B cell (primary cell): ENCODE data around the gene TSSK6. TPM values are rescaled to one million over a fixed set of nuclear protein-coding genes. Genes with fewer than 3 reads are reported as not detected.

Source experiments
- ATAC-seq: fragments of 200-7000 bp; cut with Tn5 transposase; one replicate; pipeline ENCODE4 v1.10.0; 2021; ENCODE audit warnings: low read depth, mild to moderate bottlenecking, moderate number of reproducible peaks, moderate library complexity
- CTCF ChIA-PET: fragments of 350-600 bp; sonication (Branson Sonifier 250); formaldehyde crosslinking; loops from one replicate; lab custom pipeline; 2021; ENCODE audit warnings: antibody characterized with exemption, inconsistent platforms; lab: Charles Lee
- POLR2A ChIA-PET: fragments of 350-600 bp; sonication (Branson Sonifier 250); formaldehyde crosslinking; loops from one replicate; lab custom pipeline; 2021; ENCODE audit warnings: antibody characterized with exemption; lab: Charles Lee
- DNase-seq: peaks from one replicate; pipeline ENCODE4 v3.0.0; 2013
- H2AFZ ChIP-seq: 2 replicates; pipeline ENCODE4 v1.6.1; 2012; ENCODE audit warnings: mild to moderate bottlenecking, low read depth, low read length; ENCODE audit not compliant: insufficient read depth, poor library complexity, severe bottlenecking
- H3K27ac ChIP-seq, 2 donors: 1 replicate in 1 of 2; 2 replicates in 1 of 2; pipeline ENCODE4 v1.5.1; 2012 to 2013; ENCODE audit warnings: low read length in 2 of 2, mild to moderate bottlenecking in 2 of 2, moderate library complexity in 1 of 2
- H3K27me3 ChIP-seq, 4 experiments: fragments of 200-600 bp in 1 of 4; sonication (generic) in 1 of 4; replicated peaks in 1 of 4; 1 replicate in 2 of 4; 2 replicates in 2 of 4; pipeline versions ENCODE4 v1.6.1 to v1.7.0; 2013 to 2016; ENCODE audit warnings: low read length in 3 of 4, mild to moderate bottlenecking in 2 of 4, mixed read lengths in 1 of 4, moderate library complexity in 1 of 4; ENCODE audit not compliant: insufficient read depth in 4 of 4, control insufficient read depth in 3 of 4; ENCODE audit errors: control extremely low read depth in 1 of 4
- H3K36me3 ChIP-seq, 2 experiments: replicated peaks in 1 of 2; 1 replicate in 1 of 2; 2 replicates in 1 of 2; pipeline versions ENCODE4 v1.6.1 to v1.7.1; 2013; ENCODE audit warnings: low read length in 1 of 2; ENCODE audit not compliant: insufficient read depth in 2 of 2, control insufficient read depth in 1 of 2; ENCODE audit errors: control extremely low read depth in 1 of 2, extremely low read depth in 1 of 2
- H3K4me1 ChIP-seq, 2 donors: fragments of 200-600 bp in 1 of 2; sonication (generic) in 1 of 2; 1 replicate in 1 of 2; 2 replicates in 1 of 2; pipeline versions ENCODE4 v1.5.1 to v1.6.1; 2013 to 2017; ENCODE audit warnings: low read length in 2 of 2; ENCODE audit not compliant: control insufficient read depth in 2 of 2, insufficient read depth in 2 of 2
- H3K4me2 ChIP-seq: replicated peaks from 2 replicates; pipeline ENCODE3; 2012; ENCODE audit warnings: mild to moderate bottlenecking, low read depth, low read length; ENCODE audit not compliant: poor library complexity, severe bottlenecking
- H3K4me3 ChIP-seq, 5 experiments: fragments of 200-600 bp in 1 of 5; sonication (generic) in 1 of 5; 1 replicate in 3 of 5; 2 replicates in 2 of 5; pipeline versions ENCODE4 v1.5.1 to v1.7.0; 2011 to 2016; ENCODE audit warnings: low read length in 4 of 5, mild to moderate bottlenecking in 4 of 5, low read depth in 2 of 5, control low read depth in 1 of 5, moderate library complexity in 1 of 5; ENCODE audit not compliant: insufficient read depth in 1 of 5; ENCODE audit errors: control extremely low read depth in 1 of 5, extremely low read depth in 1 of 5
- H3K79me2 ChIP-seq: fragments of 200-600 bp; sonication (generic); one replicate; pipeline ENCODE4 v1.6.0; 2016; ENCODE audit warnings: low read length; ENCODE audit not compliant: control insufficient read depth, insufficient read depth
- H3K9ac ChIP-seq: fragments of 200-600 bp; sonication (generic); 2 replicates; pipeline ENCODE4 v1.6.1; 2017; ENCODE audit warnings: mild to moderate bottlenecking, low read length, moderate library complexity
- H3K9me3 ChIP-seq, 3 donors: one replicate each; pipeline versions ENCODE4 v1.6.1 to v1.7.1; 2013; ENCODE audit warnings: low read length in 2 of 3; ENCODE audit not compliant: control insufficient read depth in 2 of 3, insufficient read depth in 1 of 3; ENCODE audit errors: control extremely low read depth in 1 of 3
- H4K20me1 ChIP-seq: 2 replicates; pipeline ENCODE4 v1.6.0; 2012; ENCODE audit warnings: mild to moderate bottlenecking, low read length; ENCODE audit not compliant: insufficient read depth, control insufficient read depth, poor library complexity, severe bottlenecking
- H3K27ac Mint-ChIP-seq: one replicate; pipeline ENCODE4 v1.8.0; 2021; ENCODE audit warnings: mixed read lengths
- H3K27me3 Mint-ChIP-seq: one replicate; pipeline ENCODE4 v1.8.0; 2021; ENCODE audit warnings: mixed read lengths
- H3K4me1 Mint-ChIP-seq: one replicate; pipeline ENCODE4 v1.8.0; 2021; ENCODE audit warnings: mixed read lengths
- H3K4me3 Mint-ChIP-seq: one replicate; pipeline ENCODE4 v1.8.0; 2021; ENCODE audit warnings: mixed read lengths
- H3K9me3 Mint-ChIP-seq: one replicate; pipeline ENCODE4 v1.8.0; 2022; ENCODE audit warnings: mixed read lengths; ENCODE audit not compliant: insufficient read depth
- WGBS: methylation state at CpG from one replicate; pipeline ENCODE4 v1.1.5; 2013; ENCODE audit warnings: missing lambda C conversion rate; ENCODE audit not compliant: insufficient coverage; 5-methylcytosine and 5-hydroxymethylcytosine counted together
- intact Hi-C: fragments of 100-400 bp; cut with micrococcal nuclease; formaldehyde crosslinking; loops from one replicate; pipeline ENCODE4 v1.10.0; 2022
- polyA plus RNA-seq: library from polyadenylated mRNA; depleted of rRNA; stranded (reverse); fragments of >200 nt; gene quantifications from 2 replicates; pipeline ENCODE4 v1.2.3, GENCODE V29; 2012
- total RNA-seq, 2 donors: library from RNA; stranded (reverse); fragments of 120-200 nt in 1 of 2; gene quantifications; 1 replicate in 1 of 2; 2 replicates in 1 of 2; pipeline versions ENCODE4 v1.2.3 to v1.2.4, GENCODE V29; 2013 to 2022
- TF ChIP-seq, protein P1 (sequence below): fragments of 200-600 bp; IDR thresholded peaks from one replicate; pipeline ENCODE4 v1.8.0; 2022; ENCODE audit warnings: antibody characterized with exemption, mild to moderate bottlenecking

Gene TSSK6
- total and polyA plus RNA-seq, 2 donors (not counting 1 experiment from before 2014, with no cell fraction given), result 8.9 to 9.6 TPM

GRCh38 chr19:19487077-19487949 is 28.0 kb downstream of the TSSK6 start:
- intact Hi-C loops, result loop anchor here (5.0 kb wide), 1 partner anchor 45 kb away; no protein-coding TSS in a partner anchor
- DNase-seq, result no peak
- no peak overlapping the region for H3K4me3 Mint-ChIP-seq
- ChIA-PET POLR2A (interaction anchor here (0.6 to 1.2 kb wide), 2 partner anchors 44 to 80 kb away, joined by 3 to 6 read pairs; no protein-coding TSS in a partner anchor), CTCF (interaction anchor here (0.8 to 9.6 kb wide), 6 partner anchors 9 to 121 kb away, joined by 3 to 301 read pairs (median 4); partner anchors contain the start of gene GATAD2A)
- peaks cover 60% of the 10 kb centered on the region for H3K4me1 Mint-ChIP-seq
- Histone ChIP-seq H3K9me3 (no peaks in the 10 kb centered on the region), H3K4me2 (no peak overlapping the region), H3K36me3 (peaks cover 0 to 21% of the 10 kb centered on the region in 2 experiments), H3K27ac (peak overlapping the region in 1 of 2 donors; percentile 79), H3K9ac (no peak overlapping the region), H3K79me2 (peaks cover 70% of the 10 kb centered on the region), H3K4me3 (no peak overlapping the region), H3K27me3 (no peaks in the 10 kb centered on the region), H4K20me1 (peaks cover 7% of the 10 kb centered on the region), H3K4me1 (peaks cover 37 to 53% of the 10 kb centered on the region in 2 donors), H2AFZ (no peak overlapping the region)
- 94% methylated on average over 8 of the region's 9 CpGs for WGBS
- H3K27ac Mint-ChIP-seq, result peak overlapping the region; percentile 98
- no peaks in the 10 kb centered on the region for H3K27me3 Mint-ChIP-seq
- TF ChIP-seq, protein P1, sequence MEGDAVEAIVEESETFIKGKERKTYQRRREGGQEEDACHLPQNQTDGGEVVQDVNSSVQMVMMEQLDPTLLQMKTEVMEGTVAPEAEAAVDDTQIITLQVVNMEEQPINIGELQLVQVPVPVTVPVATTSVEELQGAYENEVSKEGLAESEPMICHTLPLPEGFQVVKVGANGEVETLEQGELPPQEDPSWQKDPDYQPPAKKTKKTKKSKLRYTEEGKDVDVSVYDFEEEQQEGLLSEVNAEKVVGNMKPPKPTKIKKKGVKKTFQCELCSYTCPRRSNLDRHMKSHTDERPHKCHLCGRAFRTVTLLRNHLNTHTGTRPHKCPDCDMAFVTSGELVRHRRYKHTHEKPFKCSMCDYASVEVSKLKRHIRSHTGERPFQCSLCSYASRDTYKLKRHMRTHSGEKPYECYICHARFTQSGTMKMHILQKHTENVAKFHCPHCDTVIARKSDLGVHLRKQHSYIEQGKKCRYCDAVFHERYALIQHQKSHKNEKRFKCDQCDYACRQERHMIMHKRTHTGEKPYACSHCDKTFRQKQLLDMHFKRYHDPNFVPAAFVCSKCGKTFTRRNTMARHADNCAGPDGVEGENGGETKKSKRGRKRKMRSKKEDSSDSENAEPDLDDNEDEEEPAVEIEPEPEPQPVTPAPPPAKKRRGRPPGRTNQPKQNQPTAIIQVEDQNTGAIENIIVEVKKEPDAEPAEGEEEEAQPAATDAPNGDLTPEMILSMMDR, result no peak
- no peak for ATAC-seq
- no peaks in the 10 kb centered on the region for H3K9me3 Mint-ChIP-seq
